SK-N-SH treated with all-trans-retinoic acid at 6 μM for 48 hours (cell line): ENCODE results near the gene DAB2IP.

Source experiments
- ATAC-seq: fragments of 200-7000 bp; cut with Tn5 transposase; 3 replicates; pipeline ENCODE4 v1.9.1; 2020; ENCODE audit warnings: mild to moderate bottlenecking, moderate library complexity
- ARNTL ChIP-seq: fragments of 450-650 bp; formaldehyde crosslinking; IDR thresholded peaks from 2 replicates; pipeline ENCODE4 v1.5.0; 2020; ENCODE audit warnings: low read depth, mild to moderate bottlenecking, moderate library complexity, borderline replicate concordance
- BACH2 ChIP-seq: fragments of 250-450 bp; sonication (Bioruptor Pico); IDR thresholded peaks from 2 replicates; pipeline ENCODE4 v1.9.0; 2021; ENCODE audit warnings: mild to moderate bottlenecking, borderline replicate concordance
- CSDC2 ChIP-seq: fragments of 250-450 bp; sonication (Bioruptor Pico); IDR thresholded peaks from 2 replicates; pipeline ENCODE4 v1.5.0; 2020; ENCODE audit warnings: mild to moderate bottlenecking, moderate library complexity
- ESRRG ChIP-seq: fragments of 250-450 bp; sonication (Bioruptor Pico); IDR thresholded peaks from 2 replicates; pipeline ENCODE4 v1.6.1; 2021; ENCODE audit warnings: mild to moderate bottlenecking
- GLIS3 ChIP-seq: fragments of 250-450 bp; sonication (Bioruptor Pico); IDR thresholded peaks from 2 replicates; pipeline ENCODE4 v1.5.0; 2020; ENCODE audit warnings: mild to moderate bottlenecking, moderate library complexity
- OSR1 ChIP-seq: fragments of 250-450 bp; sonication (Bioruptor Pico); IDR thresholded peaks from 2 replicates; pipeline ENCODE4 v1.8.0; 2022; ENCODE audit warnings: moderate library complexity, mild to moderate bottlenecking, inconsistent platforms
- POU6F1 ChIP-seq: fragments of 250-450 bp; sonication (Bioruptor Pico); IDR thresholded peaks from 2 replicates; pipeline ENCODE4 v1.8.0; 2021; ENCODE audit warnings: low read depth, mild to moderate bottlenecking, moderate library complexity, borderline replicate concordance
- PPARA ChIP-seq: fragments of 250-450 bp; sonication (Bioruptor Pico); IDR thresholded peaks from 2 replicates; pipeline ENCODE4 v1.5.0; 2020; ENCODE audit warnings: mild to moderate bottlenecking, borderline replicate concordance
- RARB ChIP-seq: fragments of 250-450 bp; sonication (Bioruptor Pico); IDR thresholded peaks from 2 replicates; pipeline ENCODE4 v1.8.0; 2021; ENCODE audit warnings: mild to moderate bottlenecking, moderate library complexity
- SNAI2 ChIP-seq: fragments of 250-450 bp; sonication (Bioruptor Pico); IDR thresholded peaks from 2 replicates; pipeline ENCODE4 v1.5.0; 2020; ENCODE audit warnings: mild to moderate bottlenecking, moderate library complexity
- TCF4 ChIP-seq: fragments of 250-450 bp; sonication (Bioruptor Pico); IDR thresholded peaks from 2 replicates; pipeline ENCODE4 v1.8.0; 2021; ENCODE audit warnings: mild to moderate bottlenecking, moderate library complexity, borderline replicate concordance
- TOX ChIP-seq: fragments of 250-450 bp; sonication (Bioruptor Pico); IDR thresholded peaks from 2 replicates; pipeline ENCODE4 v1.8.0; 2021; ENCODE audit warnings: mild to moderate bottlenecking, moderate library complexity, borderline replicate concordance
- ZC3H10 ChIP-seq: fragments of 250-450 bp; sonication (Bioruptor Pico); IDR thresholded peaks from 2 replicates; pipeline ENCODE4 v1.5.1; 2021; ENCODE audit warnings: mild to moderate bottlenecking, moderate library complexity
- ZFP3 ChIP-seq: fragments of 250-450 bp; sonication (Bioruptor Pico); IDR thresholded peaks from 2 replicates; pipeline ENCODE4 v1.5.0; 2020; ENCODE audit warnings: mild to moderate bottlenecking, moderate library complexity
- ZNF565 ChIP-seq: fragments of 450-650 bp; formaldehyde crosslinking; conservative IDR thresholded peaks from 2 replicates; pipeline ENCODE4 v1.5.0; 2020; ENCODE audit warnings: low read depth, mild to moderate bottlenecking, moderate library complexity
- ZNF70 ChIP-seq: fragments of 450-650 bp; formaldehyde crosslinking; IDR thresholded peaks from 2 replicates; pipeline ENCODE4 v1.5.0; 2020; ENCODE audit warnings: mild to moderate bottlenecking, moderate library complexity
- TF ChIP-seq, protein P1 (sequence below): fragments of 250-450 bp; sonication (Bioruptor Pico); IDR thresholded peaks from 2 replicates; pipeline ENCODE4 v1.5.1; 2020; ENCODE audit warnings: low read depth, mild to moderate bottlenecking, moderate library complexity
- TF ChIP-seq, protein P2 (sequence below): fragments of 250-450 bp; sonication (Bioruptor Pico); IDR thresholded peaks from 2 replicates; pipeline ENCODE4 v1.5.1; 2021; ENCODE audit warnings: mild to moderate bottlenecking, moderate library complexity
- TF ChIP-seq, protein P3 (sequence below): fragments of 250-450 bp; sonication (Bioruptor Pico); IDR thresholded peaks from 2 replicates; pipeline ENCODE4 v1.8.0; 2020; ENCODE audit warnings: mild to moderate bottlenecking, moderate library complexity, borderline replicate concordance
- TF ChIP-seq, protein P4 (sequence below): fragments of 250-450 bp; sonication (Bioruptor Pico); IDR thresholded peaks from 2 replicates; pipeline ENCODE4 v1.5.0; 2020; ENCODE audit warnings: mild to moderate bottlenecking, moderate library complexity

DAB2IP gene

GRCh38 chr9:121699571-121700164, 48.2 kb downstream of the DAB2IP start:
- TF ChIP-seq, protein P1, sequence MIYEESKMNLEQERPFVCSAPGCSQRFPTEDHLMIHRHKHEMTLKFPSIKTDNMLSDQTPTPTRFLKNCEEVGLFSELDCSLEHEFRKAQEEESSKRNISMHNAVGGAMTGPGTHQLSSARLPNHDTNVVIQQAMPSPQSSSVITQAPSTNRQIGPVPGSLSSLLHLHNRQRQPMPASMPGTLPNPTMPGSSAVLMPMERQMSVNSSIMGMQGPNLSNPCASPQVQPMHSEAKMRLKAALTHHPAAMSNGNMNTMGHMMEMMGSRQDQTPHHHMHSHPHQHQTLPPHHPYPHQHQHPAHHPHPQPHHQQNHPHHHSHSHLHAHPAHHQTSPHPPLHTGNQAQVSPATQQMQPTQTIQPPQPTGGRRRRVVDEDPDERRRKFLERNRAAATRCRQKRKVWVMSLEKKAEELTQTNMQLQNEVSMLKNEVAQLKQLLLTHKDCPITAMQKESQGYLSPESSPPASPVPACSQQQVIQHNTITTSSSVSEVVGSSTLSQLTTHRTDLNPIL (CRISPR knock-in tag) = no peak
- no peak for TF ChIP-seq TOX (CRISPR knock-in tag)
- TF ChIP-seq RARB = no peak
- TF ChIP-seq ARNTL (CRISPR knock-in tag) = no peak
- TF ChIP-seq ZFP3 = no peak
- TF ChIP-seq POU6F1 (CRISPR knock-in tag) = no peak
- no peak for TF ChIP-seq OSR1 (CRISPR knock-in tag)
- peak; percentile 53 for ATAC-seq

DNA sequence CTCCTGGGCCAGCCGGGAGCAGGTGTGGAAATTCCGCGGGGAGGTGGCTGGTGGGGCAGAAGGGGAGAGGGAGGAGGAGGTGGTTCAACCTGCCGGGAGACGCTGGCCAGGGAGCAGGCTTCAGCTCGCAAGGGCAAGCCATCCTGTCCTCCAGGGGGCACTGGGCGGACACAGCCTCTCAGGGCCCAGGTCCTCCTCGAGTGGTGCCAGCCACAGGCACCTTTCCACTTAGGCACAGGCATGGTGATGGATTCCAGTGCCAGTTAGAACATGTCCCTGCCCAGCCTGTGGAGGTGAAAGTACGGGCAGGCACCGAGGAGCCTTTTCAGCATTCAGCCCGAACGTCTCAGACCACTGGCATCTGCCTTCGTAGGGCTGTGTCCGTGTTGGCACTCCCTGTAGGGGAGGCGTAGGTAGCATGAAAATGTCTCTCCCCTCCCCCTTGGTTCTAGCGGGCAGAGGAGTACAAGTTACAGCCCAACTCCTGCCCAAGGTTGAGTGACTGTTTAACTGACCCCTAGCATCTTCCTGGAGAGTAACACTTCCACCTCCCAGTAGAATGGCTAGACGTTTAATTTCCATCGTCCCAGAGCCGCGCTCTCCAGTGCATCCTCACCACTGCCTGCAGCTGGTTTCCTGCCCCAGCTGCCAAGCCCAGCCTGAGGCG, 48.9 kb downstream of the DAB2IP start:
- TF ChIP-seq TCF4 (CRISPR knock-in tag) (no peak), BACH2 (CRISPR knock-in tag) (no peak), ESRRG (CRISPR knock-in tag) (no peak), TOX (CRISPR knock-in tag) (no peak), GLIS3 (CRISPR knock-in tag) (no peak), CSDC2 (CRISPR knock-in tag) (no peak), ARNTL (CRISPR knock-in tag) (no peak), ZNF70 (no peak), ZNF565 (CRISPR knock-in tag) (no peak), RARB (no peak), SNAI2 (no peak), ZFP3 (no peak), OSR1 (CRISPR knock-in tag) (no peak), ZC3H10 (CRISPR knock-in tag) (no peak), PPARA (CRISPR knock-in tag) (no peak), POU6F1 (CRISPR knock-in tag) (no peak)
- TF ChIP-seq, protein P2, sequence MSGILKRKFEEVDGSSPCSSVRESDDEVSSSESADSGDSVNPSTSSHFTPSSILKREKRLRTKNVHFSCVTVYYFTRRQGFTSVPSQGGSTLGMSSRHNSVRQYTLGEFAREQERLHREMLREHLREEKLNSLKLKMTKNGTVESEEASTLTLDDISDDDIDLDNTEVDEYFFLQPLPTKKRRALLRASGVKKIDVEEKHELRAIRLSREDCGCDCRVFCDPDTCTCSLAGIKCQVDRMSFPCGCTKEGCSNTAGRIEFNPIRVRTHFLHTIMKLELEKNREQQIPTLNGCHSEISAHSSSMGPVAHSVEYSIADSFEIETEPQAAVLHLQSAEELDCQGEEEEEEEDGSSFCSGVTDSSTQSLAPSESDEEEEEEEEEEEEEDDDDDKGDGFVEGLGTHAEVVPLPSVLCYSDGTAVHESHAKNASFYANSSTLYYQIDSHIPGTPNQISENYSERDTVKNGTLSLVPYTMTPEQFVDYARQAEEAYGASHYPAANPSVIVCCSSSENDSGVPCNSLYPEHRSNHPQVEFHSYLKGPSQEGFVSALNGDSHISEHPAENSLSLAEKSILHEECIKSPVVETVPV (CRISPR knock-in tag) = no peak
- TF ChIP-seq, protein P1 (CRISPR knock-in tag) = no peak
- TF ChIP-seq, protein P3, sequence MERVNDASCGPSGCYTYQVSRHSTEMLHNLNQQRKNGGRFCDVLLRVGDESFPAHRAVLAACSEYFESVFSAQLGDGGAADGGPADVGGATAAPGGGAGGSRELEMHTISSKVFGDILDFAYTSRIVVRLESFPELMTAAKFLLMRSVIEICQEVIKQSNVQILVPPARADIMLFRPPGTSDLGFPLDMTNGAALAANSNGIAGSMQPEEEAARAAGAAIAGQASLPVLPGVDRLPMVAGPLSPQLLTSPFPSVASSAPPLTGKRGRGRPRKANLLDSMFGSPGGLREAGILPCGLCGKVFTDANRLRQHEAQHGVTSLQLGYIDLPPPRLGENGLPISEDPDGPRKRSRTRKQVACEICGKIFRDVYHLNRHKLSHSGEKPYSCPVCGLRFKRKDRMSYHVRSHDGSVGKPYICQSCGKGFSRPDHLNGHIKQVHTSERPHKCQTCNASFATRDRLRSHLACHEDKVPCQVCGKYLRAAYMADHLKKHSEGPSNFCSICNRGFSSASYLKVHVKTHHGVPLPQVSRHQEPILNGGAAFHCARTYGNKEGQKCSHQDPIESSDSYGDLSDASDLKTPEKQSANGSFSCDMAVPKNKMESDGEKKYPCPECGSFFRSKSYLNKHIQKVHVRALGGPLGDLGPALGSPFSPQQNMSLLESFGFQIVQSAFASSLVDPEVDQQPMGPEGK (CRISPR knock-in tag) = no peak
- TF ChIP-seq, protein P4, sequence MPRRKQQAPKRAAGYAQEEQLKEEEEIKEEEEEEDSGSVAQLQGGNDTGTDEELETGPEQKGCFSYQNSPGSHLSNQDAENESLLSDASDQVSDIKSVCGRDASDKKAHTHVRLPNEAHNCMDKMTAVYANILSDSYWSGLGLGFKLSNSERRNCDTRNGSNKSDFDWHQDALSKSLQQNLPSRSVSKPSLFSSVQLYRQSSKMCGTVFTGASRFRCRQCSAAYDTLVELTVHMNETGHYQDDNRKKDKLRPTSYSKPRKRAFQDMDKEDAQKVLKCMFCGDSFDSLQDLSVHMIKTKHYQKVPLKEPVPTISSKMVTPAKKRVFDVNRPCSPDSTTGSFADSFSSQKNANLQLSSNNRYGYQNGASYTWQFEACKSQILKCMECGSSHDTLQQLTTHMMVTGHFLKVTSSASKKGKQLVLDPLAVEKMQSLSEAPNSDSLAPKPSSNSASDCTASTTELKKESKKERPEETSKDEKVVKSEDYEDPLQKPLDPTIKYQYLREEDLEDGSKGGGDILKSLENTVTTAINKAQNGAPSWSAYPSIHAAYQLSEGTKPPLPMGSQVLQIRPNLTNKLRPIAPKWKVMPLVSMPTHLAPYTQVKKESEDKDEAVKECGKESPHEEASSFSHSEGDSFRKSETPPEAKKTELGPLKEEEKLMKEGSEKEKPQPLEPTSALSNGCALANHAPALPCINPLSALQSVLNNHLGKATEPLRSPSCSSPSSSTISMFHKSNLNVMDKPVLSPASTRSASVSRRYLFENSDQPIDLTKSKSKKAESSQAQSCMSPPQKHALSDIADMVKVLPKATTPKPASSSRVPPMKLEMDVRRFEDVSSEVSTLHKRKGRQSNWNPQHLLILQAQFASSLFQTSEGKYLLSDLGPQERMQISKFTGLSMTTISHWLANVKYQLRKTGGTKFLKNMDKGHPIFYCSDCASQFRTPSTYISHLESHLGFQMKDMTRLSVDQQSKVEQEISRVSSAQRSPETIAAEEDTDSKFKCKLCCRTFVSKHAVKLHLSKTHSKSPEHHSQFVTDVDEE (CRISPR knock-in tag) = no peak
- ATAC-seq = peak; percentile 88
